Stimulated activated CD4-positive, alpha-beta T cell treated with anti-CD3 and anti-CD28 coated beads, Interleukin-2, amount 100 ng/mL, for 24 hours (primary cell): ENCODE measurements around the gene ESPL1.

Source experiments
- DNase-seq, 2 donors: peaks; one replicate each; pipeline ENCODE4 v3.0.0-alpha.2; 2020

ESPL1 gene

GRCh38 chr12:53267999-53268629, at the start of gene ESPL1:
Gene ESPL1, plus strand, starts transcription at chr12:53268299. Its CDS starts 468 bp downstream, at chr12:53268767.
- peak; percentile 80 to 91 for DNase-seq

GRCh38 chr12:53218551-53219291, 49.4 kb upstream of the ESPL1 start:
- DNase-seq, result no peak

GRCh38 chr12:53219292-53219955, 48.7 kb upstream of the ESPL1 start:
- DNase-seq, result peak; percentile 78 to 81

GRCh38 chr12:53219956-53220693, 48.0 kb upstream of the ESPL1 start:
- peak; percentile 77 to 80 for DNase-seq

- DNase-seq, result peak; percentile 80 to 85
Measured at GRCh38 chr12:53220694-53221202, 47.4 kb upstream of the ESPL1 start.

- DNase-seq, result peak; percentile 55 to 58
Measured at GRCh38 chr12:53221203-53222080, 46.7 kb upstream of the ESPL1 start.

- DNase-seq, result no peak
Measured at GRCh38 chr12:53222170-53222721, 45.9 kb upstream of the ESPL1 start.

GRCh38 chr12:53222806-53223261, 45.3 kb upstream of the ESPL1 start:
- DNase-seq, result no peak

GRCh38 chr12:53223389-53224060, 44.6 kb upstream of the ESPL1 start:
- DNase-seq, result no peak

- DNase-seq, result no peak
Measured at GRCh38 chr12:53224061-53224896, 43.8 kb upstream of the ESPL1 start.

- no peak for DNase-seq
Measured at GRCh38 chr12:53224897-53225634, 43.0 kb upstream of the ESPL1 start.

- DNase-seq, result no peak
Measured at GRCh38 chr12:53225635-53226424, 42.3 kb upstream of the ESPL1 start.

GRCh38 chr12:53226815-53227214, 41.3 kb upstream of the ESPL1 start:
- no peak for DNase-seq

- DNase-seq, result no peak
Measured at GRCh38 chr12:53227341-53227740, 40.8 kb upstream of the ESPL1 start.

GRCh38 chr12:53227836-53228235, 40.3 kb upstream of the ESPL1 start:
- DNase-seq, result no peak

GRCh38 chr12:53229454-53229853, 38.6 kb upstream of the ESPL1 start:
- DNase-seq, result no peak

GRCh38 chr12:53230108-53230845, 37.8 kb upstream of the ESPL1 start:
- DNase-seq, result peak in 1 of 2 donors; percentile 26

GRCh38 chr12:53231671-53231920, 36.5 kb upstream of the ESPL1 start:
- DNase-seq, result no peak
